Calu3 (cell line): ENCODE data around the gene SPRN. TPM values are rescaled to one million over a fixed set of nuclear protein-coding genes. Genes with fewer than 3 reads are reported as not detected.

Experiments used
- BruUV-seq: library from RNA; stranded (reverse); fragments of 400-500 nt; replicated peaks from 2 replicates; lab custom pipeline; 2021; lab: Mats Ljungman, UMichigan
- CTCF ChIA-PET: fragments of 300-600 bp; sonication (Branson Sonifier 250); formaldehyde crosslinking; loops from one replicate; lab custom pipeline; 2022; ENCODE audit warnings: antibody characterized with exemption; lab: Charles Lee
- DNase-seq: peaks from one replicate; pipeline ENCODE4 v3.0.0; 2022
- H3K27ac Mint-ChIP-seq: one replicate; pipeline ENCODE4 v1.8.0; 2022; ENCODE audit warnings: mixed read lengths; ENCODE audit not compliant: unreplicated experiment
- H3K27me3 Mint-ChIP-seq: one replicate; pipeline ENCODE4 v1.8.0; 2022; ENCODE audit warnings: mixed read lengths; ENCODE audit not compliant: unreplicated experiment
- H3K36me3 Mint-ChIP-seq: one replicate; pipeline ENCODE4 v1.8.0; 2022; ENCODE audit warnings: mild to moderate bottlenecking, moderate library complexity, mixed read lengths; ENCODE audit not compliant: insufficient read depth, unreplicated experiment
- H3K4me1 Mint-ChIP-seq: one replicate; pipeline ENCODE4 v1.8.0; 2022; ENCODE audit warnings: mild to moderate bottlenecking, low read depth, mixed read lengths; ENCODE audit not compliant: unreplicated experiment
- H3K4me3 Mint-ChIP-seq: one replicate; pipeline ENCODE4 v1.8.0; 2022; ENCODE audit warnings: mild to moderate bottlenecking, low read depth, moderate library complexity, mixed read lengths; ENCODE audit not compliant: unreplicated experiment
- H3K9me3 Mint-ChIP-seq: one replicate; pipeline ENCODE4 v1.8.0; 2022; ENCODE audit warnings: low read depth, mixed read lengths; ENCODE audit not compliant: unreplicated experiment
- CTCF ChIP-seq: fragments of 200-600 bp; IDR thresholded peaks from one replicate; pipeline ENCODE4 v1.8.0; 2022; ENCODE audit warnings: antibody characterized with exemption; ENCODE audit not compliant: unreplicated experiment
- intact Hi-C: fragments of 100-400 bp; cut with micrococcal nuclease; formaldehyde crosslinking; loops from one replicate; pipeline ENCODE4 v1.10.0; 2022; ENCODE audit not compliant: unreplicated experiment
- total RNA-seq: library from RNA; stranded (reverse); gene quantifications from 2 replicates; pipeline ENCODE4 v1.2.3, GENCODE V29; 2022

The SPRN gene
- total RNA-seq, 1 experiment from 2014 or later: not detected

GRCh38 chr10:133460208-133460769 is 35.9 kb upstream of the SPRN start:
- H3K36me3 Mint-ChIP-seq: no peaks in the 10 kb centered on the region
- no peak for DNase-seq
- H3K27ac Mint-ChIP-seq: no peak overlapping the region
- no peak for TF ChIP-seq CTCF
- H3K27me3 Mint-ChIP-seq: no peaks in the 10 kb centered on the region
- H3K4me1 Mint-ChIP-seq: no peaks in the 10 kb centered on the region
- H3K4me3 Mint-ChIP-seq: no peak overlapping the region
- CTCF ChIA-PET: no interaction called here
- peaks cover 5% of the 10 kb centered on the region for H3K9me3 Mint-ChIP-seq
- BruUV-seq: no TSS peak
- intact Hi-C loops: no loop called here

GRCh38 chr10:133459454-133460207 is 35.2 kb upstream of the SPRN start:
- no peak for TF ChIP-seq CTCF
- no peaks in the 10 kb centered on the region for H3K27me3 Mint-ChIP-seq
- BruUV-seq: no TSS peak
- intact Hi-C loops: no loop called here
- H3K4me1 Mint-ChIP-seq: no peaks in the 10 kb centered on the region
- no peak for DNase-seq
- H3K27ac Mint-ChIP-seq: no peak overlapping the region
- H3K4me3 Mint-ChIP-seq: no peak overlapping the region
- peaks cover 5% of the 10 kb centered on the region for H3K9me3 Mint-ChIP-seq
- CTCF ChIA-PET: no interaction called here
- peaks cover 4% of the 10 kb centered on the region for H3K36me3 Mint-ChIP-seq

- Mint-ChIP-seq H3K9me3 (peaks cover 5% of the 10 kb centered on the region), H3K36me3 (peaks cover 9% of the 10 kb centered on the region), H3K4me3 (no peak overlapping the region), H3K27me3 (no peaks in the 10 kb centered on the region), H3K27ac (no peak overlapping the region), H3K4me1 (no peaks in the 10 kb centered on the region)
- TF ChIP-seq CTCF: no peak
- BruUV-seq: no TSS peak
- intact Hi-C loops: no loop called here
- no peak for DNase-seq
- CTCF ChIA-PET: no interaction called here
These were observed 34.5 kb upstream of the SPRN start for GRCh38 chr10:133458710-133459453.

- H3K27ac Mint-ChIP-seq: no peak overlapping the region
- peaks cover 6% of the 10 kb centered on the region for H3K9me3 Mint-ChIP-seq
- H3K4me1 Mint-ChIP-seq: no peaks in the 10 kb centered on the region
These were observed 33.7 kb upstream of the SPRN start for GRCh38 chr10:133458021-133458709.

More at GRCh38 chr10:133458021-133458709, 33.7 kb upstream of the SPRN start:
- intact Hi-C loops: no loop called here
- TF ChIP-seq CTCF: no peak
- CTCF ChIA-PET: no interaction called here
- Mint-ChIP-seq H3K36me3 (peaks cover 9% of the 10 kb centered on the region), H3K27me3 (no peaks in the 10 kb centered on the region), H3K4me3 (no peak overlapping the region)
- BruUV-seq: no TSS peak
- no peak for DNase-seq
